DMS114 treated with DMSO at 0.1 percent for 48 hours (cell line): ENCODE data around the gene HES5.
"Not testable (repeated sequence)": the region's sequence is repeated elsewhere in the genome, so short reads cannot be mapped to it uniquely, and the experiment has no call there.

Source experiments
- DNase-seq: peaks from one replicate; lab custom pipeline; 2025; ENCODE audit not compliant: unreplicated experiment; lab: John Stamatoyannopoulos, UW

HES5 gene

DNA sequence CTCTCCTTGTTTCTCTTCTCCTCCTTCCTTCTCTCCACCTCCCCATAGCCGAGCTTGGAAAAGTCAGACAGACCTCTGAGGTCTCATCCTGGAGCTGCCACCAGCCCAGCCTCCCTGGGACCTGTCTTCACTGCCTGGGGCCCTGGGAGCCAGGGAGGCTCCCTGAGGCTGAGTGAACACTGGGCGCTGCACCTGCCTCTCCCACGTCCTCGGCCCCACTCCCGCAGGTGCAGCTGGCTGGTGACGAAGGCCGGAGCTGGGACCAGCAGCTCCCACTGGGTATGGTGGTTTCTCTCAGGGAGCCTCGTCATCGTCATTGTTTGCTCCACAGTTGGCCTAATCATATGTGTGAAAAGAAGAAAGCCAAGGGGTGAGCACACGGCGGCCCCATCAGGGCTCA is 31.4 kb upstream of the HES5 start:
- DNase-seq, result no peak

DNA sequence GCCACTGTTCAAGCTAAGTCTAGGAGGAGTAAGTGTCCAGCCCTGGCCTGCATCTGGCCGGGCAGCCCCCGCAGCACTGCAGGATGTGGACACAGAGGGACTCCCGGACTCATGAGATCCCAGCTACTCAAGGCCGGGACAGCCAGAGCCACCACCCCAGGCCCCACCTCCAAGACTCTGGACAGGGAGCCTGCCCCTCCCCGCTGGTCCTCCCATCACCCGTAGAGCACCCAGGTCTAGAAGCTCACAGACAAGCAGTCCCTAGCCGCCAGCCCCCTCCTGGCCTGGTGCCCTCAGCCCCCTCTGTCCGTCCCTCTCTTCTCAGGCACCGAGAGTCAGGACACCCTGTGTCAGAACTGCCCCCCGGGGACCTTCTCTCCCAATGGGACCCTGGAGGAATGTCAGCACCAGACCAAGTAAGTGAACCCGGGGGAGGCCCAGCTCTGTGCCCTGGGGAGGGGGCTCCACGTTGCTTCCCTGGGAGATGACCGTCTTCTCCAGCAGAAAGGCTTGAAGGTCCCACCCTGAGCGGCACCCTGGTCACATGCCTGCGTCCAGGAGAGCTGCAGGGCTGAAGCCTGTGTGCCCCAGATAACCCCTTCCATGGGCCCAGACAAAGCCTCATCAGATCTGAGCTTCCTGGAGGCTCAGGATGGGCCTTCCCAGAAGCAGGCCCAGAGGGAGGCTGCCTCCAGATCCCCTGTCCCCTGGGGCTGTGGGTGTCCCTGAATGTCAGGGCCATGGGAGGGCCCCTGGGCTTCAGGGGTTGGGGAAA is 30.4 kb upstream of the HES5 start:
- no peak for DNase-seq

DNA sequence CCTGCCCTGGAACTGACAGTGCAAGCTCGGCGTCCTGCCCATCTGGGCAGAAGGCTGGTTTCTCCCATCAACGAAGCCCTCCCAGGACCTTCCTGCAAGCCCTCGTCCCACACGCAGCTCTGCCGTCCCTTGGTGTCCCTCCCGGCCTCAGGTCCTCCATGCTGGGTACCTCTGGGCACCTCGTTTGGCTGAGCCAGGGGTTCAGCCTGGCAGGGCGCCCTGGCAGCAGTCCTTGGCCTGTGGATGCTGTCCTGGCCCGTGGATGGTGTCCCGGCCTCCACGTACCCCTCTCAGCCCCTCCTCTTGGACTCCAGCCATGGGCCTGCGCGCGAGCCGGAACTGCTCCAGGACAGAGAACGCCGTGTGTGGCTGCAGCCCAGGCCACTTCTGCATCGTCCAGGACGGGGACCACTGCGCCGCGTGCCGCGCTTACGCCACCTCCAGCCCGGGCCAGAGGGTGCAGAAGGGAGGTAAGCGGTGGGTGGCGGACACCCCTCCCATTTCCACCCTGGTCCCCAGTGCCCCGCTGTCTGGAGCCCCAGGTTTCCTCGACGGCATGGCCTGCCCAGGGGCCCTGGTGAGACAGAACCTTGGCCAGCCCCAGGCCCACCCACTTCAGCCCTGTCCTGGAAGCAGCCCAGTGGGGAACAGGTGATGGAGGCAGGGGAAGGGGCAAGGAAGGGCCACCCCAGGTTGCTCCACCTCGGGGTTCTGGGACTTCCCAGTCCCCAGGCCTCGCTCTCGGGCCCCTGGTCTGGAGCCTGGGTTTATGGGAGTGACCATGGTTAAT is 29.6 kb upstream of the HES5 start:
- no peak for DNase-seq

DNA sequence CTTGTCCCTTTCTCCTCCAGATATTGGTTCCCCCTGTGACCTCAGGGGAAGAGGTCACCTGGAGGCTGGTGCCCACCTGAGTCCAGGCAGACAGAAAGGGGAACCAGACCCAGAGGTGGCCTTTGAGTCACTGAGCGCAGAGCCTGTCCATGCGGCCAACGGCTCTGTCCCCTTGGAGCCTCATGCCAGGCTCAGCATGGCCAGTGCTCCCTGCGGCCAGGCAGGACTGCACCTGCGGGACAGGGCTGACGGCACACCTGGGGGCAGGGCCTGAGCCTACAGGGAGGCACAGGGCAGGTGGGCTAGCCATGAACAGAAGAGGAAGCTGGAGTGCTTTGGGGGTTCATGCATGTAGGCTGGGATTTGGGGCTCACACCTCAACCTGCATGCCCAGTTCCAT is 28.8 kb upstream of the HES5 start:
- DNase-seq, result no peak

DNA sequence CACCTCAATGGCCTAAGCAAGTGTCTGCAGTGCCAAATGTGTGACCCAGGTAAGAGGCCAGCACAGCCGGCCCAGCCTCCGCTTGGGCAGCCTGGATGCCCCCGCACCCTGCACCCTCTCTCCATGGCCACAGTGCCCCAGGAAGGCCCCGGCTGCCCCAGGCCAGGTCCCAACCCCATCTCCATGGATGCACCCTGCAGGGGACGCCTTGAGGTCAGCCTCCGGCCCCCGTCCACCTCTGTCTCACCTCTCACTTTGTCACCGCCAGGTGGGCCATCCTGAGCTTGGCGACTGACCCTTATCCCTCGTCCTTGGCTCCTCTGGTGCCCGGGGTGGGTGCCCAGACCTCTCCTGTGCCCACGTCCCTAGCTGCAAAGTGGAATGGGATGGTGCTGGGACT is 28.4 kb upstream of the HES5 start:
- DNase-seq, result no peak

DNA sequence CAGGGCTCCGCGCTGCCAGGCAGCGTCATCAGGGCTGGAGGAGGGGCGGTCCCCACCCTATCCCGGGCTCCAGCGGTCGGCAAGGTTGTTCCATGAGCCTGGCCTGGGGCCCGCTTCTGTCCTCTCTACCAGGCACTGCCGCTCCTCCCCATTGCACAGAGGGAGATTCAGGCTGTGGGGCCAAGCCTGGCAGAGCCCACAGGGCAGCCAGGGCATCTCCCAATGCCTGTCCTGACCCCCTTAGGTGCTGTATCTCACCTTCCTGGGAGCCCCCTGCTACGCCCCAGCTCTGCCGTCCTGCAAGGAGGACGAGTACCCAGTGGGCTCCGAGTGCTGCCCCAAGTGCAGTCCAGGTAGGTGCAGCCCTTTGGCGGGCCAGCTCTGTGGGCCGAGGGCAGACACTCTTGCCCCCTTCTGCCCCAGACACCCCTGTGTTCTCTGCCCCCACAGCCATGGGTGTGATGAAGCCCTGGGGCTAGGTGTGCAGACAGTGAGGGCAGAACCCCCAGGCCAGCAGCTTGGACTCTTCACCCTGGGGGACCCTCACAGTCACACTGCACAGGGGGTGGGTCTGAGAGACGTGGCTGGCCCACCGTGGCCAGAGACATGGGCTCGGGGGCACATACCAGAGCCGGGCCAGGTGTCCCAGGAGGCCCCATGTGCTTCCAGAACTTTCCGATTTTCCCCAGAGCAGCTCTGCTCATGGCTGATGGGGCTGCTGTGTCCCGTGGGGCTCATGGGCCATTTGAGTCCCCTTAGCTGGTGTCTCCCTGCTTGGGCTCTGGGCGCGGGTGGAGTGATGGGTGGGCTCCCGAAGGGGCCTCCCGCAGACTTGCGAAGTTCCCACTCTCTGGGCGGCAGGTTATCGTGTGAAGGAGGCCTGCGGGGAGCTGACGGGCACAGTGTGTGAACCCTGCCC is 27.7 kb upstream of the HES5 start:
- DNase-seq, result no peak

DNA sequence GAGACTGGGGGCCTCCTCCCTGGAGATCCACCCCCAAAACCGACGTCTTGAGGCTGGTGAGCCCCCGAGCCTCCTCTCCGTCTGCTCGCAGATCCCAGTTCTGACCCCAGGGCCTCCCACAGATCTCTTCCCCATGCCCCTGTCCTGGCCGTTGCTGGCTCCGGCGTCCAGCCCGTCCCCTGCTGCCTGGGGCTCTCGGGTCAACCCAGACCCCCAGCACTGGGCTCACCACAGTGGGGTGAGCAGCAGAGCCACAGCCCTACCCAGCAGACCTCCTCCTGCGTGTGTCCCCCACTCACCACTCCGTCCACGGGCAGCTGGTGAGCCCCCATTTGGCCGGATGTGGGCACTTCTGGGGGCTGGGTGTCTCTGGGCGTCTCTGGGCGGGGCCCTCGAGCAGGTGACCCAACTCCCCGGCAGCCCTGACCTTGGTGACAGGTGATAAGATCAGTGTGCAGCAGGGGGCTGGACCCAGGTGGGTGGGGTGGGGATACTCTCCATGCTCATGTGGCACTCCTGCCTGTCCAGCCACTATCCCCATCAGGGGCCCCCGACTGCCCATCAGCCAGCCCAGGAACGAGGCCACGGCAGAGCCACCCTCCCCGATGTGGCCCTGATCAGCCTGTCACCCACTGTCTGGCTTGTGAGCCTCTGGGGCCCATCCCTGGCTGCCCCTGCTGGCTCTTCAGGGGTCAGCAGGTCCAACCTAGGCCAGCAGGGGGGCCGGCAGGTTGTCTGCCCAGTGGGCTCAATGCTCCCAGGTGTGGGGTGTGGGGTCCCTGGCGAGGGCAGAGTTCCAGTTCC is 26.8 kb upstream of the HES5 start:
- DNase-seq, result no peak

DNA sequence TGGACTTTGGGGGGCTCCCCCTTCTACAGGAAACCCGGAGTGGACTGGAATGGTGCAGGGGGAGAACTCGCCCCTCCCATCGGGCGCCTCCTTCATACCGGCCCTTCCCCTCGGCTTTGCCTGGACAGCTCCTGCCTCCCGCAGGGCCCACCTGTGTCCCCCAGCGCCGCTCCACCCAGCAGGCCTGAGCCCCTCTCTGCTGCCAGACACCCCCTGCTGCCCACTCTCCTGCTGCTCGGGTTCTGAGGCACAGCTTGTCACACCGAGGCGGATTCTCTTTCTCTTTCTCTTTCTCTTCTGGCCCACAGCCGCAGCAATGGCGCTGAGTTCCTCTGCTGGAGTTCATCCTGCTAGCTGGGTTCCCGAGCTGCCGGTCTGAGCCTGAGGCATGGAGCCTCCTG is 26.2 kb upstream of the HES5 start, which contains the start of gene TNFRSF14:
Gene TNFRSF14, plus strand, starts transcription at position 95 of the 401 bp plus-strand sequence. Its CDS starts 294 bp downstream, at position 389.
- DNase-seq, result no peak

DNA sequence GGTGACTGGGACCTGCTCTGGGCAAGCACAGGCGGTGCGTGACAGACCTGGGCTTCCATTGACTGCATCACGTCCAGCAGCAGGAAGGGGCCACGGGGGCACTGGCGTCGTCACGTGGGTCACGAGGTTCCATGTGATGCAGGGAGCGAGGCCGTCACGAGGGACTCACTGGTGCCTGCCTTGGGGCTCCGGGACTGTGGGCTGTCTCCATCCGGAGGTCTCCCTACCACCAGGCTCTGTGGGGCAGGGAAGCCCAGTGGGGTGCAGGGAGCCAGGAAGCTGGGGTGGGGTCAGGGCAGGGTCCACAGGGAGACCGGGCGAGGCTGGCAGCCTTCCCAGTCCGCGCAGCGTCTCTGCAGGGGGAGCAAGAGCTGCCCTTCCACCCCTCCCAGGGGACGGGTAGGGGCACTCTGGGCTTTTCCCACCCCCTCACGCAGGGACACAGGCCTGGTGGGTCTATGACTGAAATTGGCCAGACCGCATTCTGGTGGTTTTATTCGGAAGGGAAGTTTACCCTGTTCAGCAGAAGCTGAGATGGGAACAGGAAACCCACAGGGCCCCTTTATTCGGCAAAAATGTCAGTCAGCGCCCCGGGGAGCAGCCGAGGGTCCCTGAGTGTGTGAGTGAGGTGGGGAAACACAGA is 25.7 kb upstream of the HES5 start:
- no peak for DNase-seq

DNA sequence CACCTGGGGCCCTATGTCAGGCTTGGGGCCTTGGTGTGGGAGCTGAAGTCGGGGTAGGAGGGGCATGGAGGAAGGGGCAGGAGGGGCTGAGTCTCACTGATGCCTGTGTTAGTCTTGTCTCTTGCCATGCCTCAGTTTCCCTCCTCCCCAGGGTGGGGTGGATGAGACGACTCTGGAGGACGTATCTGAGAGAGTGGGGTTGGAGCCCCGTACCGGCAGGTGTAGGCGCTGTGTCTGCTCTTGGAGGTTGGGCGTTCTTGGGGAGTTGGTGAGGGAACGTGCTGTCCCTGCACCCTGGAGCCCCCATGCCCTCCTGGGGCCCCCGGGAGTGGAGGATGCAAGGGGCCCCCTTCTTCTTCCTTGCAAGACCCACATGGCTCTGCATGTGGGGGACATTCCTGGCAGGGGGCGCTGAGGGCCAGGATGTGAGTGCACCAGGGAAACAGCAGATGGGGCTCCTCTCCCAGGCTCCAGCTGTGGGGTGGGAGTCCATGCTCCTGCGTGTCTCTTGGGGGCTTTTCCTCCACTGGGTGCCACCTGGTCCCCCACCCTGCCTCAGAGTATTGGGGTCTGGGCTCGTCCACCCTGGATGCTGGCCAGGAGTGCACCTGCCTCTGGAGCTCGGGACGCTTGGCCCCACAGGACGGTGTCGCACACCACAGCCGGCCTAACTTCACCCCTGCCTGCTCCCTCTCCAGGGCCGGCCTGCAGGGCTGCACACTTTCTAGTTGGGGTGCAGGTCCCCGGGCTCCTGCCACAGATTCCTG is 24.7 kb upstream of the HES5 start:
- no peak for DNase-seq

DNA sequence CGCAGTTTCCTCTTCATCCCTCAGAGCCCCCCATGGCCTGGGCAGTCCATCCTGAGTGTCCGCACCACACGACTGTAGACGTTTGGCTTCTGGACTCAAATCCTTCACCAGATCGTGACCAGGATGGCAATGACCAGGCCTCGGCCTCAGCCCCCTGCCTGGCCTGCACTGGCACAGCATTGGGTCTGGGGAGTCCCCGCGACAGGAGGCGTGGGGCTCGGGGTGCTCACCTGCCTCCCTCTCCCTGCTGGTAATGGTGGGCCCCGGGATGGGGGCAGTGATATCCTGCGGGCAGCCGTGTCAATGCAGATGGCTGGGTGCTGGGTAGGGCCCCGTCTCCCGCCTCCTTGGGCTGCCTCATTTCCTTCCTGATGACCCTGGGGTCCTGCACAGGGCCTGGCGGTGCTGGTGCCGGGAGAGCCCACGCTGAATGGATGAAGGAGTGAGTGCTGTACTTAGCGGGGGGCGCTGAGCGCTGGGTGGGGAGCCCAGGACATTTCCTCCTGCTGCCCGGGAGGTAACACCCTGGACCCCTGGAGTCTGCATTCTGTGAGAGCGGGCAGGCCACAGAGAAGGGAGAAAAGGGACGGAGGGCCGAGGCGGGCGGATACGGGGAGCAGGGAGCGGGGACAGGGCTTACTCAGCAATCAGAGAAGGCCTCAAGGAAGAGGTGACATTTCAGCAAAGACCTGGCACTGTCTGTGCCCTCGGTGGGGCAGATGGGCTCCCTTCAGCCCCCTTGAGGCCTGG is 24.0 kb upstream of the HES5 start:
- no peak for DNase-seq

DNA sequence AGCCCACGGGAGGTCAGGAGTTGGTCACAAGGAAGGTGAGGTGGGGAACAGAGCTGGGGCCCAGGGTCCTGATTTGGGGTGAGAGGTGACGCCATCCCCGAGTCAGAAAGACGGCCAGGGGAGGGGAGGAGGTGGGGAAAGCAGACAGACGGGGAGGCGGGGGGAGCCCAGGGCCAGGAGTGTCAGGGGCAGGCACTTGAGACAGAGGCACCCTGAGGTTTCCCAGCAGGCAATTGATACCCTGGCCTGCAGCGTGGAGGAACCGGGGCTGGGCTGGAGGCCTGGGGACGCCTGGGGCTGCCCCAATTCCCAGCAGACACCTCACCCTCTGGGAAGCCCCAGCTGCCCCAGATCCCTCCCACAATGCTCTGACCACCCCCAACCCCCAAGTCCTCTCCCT is 23.0 kb upstream of the HES5 start:
- not testable (repeated sequence) for DNase-seq

DNA sequence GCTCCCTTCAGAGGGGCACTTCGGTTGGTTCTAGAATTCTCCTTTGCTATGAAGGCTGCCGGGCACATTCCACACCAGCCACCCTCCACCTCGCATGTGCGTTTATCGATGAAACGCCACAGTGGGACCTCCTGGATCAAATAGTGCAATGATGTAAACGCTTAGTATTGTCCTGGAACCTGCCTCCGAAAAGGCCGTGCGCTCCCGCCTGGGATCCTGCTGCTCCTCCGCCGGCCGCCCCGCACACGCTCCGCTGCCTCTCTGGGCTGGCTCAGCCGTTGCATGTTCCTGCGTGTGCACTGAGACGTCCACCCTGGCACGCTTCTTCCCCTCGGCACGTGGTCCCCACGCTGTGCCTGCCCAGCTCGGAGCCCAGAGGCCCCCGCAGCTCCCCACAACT is 22.1 kb upstream of the HES5 start:
- no peak for DNase-seq

DNA sequence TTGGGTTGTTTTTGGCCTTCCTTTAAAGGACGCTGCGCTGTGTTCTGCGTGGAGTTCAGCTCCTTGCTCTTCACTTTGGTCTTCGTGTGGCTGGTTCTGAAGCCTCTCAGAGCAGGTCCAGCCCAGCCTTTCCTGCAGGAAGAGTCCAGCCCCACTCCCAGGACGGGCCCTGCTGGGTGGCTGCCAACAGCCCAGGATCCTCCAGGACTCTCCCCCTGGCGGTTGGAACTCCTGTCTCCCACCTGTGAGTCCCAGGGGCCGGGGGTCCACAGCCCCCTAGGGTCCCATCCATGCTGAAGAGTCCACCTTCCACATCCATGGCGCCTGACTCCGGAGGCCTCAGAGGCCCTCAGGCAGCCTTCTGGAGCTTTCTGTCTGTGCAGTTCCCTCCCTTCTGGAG is 21.5 kb upstream of the HES5 start:
- DNase-seq, result not testable (repeated sequence)

DNA sequence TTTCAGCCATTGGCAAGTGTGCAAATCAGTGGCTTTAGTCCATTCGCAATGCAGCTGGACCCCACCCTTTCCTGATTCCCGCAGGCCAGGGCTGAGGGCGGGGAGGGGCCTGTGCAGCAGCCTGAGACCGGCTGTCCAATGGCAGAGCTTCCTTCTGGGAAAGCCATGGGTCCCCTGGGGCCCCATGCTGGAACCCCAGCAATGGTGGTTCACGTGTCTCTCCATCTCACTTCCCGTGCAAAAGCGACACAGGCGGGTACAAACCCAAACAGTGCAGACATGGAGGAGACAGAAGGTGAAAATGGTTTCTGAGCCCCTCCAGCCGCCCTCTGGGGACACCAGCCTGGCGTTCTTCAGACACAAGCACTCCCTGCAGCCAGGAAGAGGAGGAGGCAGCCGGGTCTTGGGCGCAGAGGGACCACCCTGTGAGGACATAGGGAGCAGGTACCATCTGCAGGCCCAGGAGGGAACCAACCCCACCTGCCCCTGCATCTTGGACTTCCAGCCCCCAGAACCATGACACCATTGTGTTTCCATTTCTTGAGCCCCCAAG is 20.3 kb upstream of the HES5 start:
- not testable (repeated sequence) for DNase-seq

DNA sequence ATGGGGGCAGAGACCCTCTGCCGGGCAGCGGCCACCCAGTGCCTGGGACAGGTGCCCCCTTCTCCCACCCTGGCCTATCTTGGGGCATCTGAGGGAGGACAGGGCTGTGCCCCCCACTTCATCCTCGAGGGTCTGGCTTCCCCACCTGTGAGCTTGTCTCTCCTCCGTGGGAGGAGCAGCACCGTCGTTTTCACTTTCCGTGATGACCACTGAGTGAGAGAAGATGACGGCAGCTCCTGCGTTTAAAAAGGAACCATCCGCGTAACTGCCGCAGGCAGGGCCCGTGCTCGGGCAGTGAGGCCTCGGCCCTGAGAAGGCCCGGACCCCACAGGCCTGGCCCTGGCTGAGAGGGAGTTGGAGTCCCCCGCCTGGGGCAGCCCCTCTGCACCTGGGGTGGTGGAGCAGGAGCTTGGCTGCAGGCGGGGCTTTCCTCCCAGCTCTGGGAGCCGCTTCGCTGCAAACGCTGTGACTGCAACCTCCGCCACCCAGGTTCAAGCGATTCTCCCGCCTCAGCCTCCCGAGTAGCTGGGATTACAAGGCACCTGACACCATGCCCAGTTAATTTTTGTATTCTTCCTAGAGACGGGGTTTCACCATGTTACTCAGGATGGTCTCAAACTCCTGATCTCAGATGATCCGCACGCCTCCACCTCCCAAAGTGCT is 19.4 kb upstream of the HES5 start:
- DNase-seq, result not testable (repeated sequence)

DNA sequence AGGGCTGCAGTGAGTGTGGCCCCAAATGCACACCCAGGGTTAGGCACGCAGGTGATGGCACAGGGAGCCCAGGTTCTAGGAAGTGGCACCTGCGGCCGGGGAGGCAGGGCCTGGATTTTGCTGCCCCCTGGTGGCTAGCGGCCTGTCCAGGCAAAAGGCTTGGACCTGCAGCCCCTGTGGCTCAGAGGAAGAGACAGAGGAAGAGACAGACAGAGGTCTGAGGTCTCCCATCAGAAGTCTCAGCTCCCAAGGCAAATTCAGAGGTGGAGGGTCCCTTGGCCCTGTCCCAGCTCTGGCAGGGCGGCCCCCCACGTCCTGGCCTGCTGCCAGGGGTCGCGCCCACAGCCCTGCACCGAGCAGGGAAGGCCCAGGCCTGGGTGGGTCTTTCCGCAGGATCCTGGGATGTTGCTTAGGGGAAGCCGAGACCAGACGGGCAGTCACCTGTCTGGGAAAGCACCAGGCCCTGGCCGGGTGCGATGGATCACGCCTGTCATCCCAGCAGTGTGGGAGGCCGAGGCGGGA is 18.1 kb upstream of the HES5 start:
- DNase-seq, result peak; percentile 29
